K562 (cell line): Measurements from ENCODE around the gene SLC24A4. TPM values are rescaled to one million over a fixed set of nuclear protein-coding genes. Genes with fewer than 3 reads are reported as not detected.

ENCODE experiments used
- ASH1L ChIP-seq: fragments of 450-650 bp; IDR thresholded peaks from 2 replicates; pipeline ENCODE4 v1.6.1; 2018; ENCODE audit warnings: borderline replicate concordance, mild to moderate bottlenecking, low read depth; ENCODE audit not compliant: partially characterized antibody
- CHD2 ChIP-seq: IDR thresholded peaks from 2 replicates; pipeline ENCODE4 v1.6.1; 2011; ENCODE audit warnings: low read depth, low read length
- HNRNPLL ChIP-seq: fragments of 200-400 bp; formaldehyde crosslinking; IDR thresholded peaks from 2 replicates; pipeline ENCODE4 v1.6.1; 2017; ENCODE audit warnings: low read length, low read depth, mild to moderate bottlenecking; ENCODE audit not compliant: poor library complexity, severe bottlenecking
- KDM5B ChIP-seq: fragments of 200-600 bp; sonication (generic); IDR thresholded peaks from 2 replicates; pipeline ENCODE4 v1.6.1; 2012; ENCODE audit warnings: low read depth, mild to moderate bottlenecking, moderate library complexity, low read length, control low read depth, inconsistent platforms; ENCODE audit not compliant: insufficient replicate concordance
- MYC ChIP-seq, 2 experiments: fragments of 250-450 bp in 1 of 2; sonication (Bioruptor Pico) in 1 of 2; IDR thresholded peaks; 2 replicates each; pipeline versions ENCODE4 v1.5.1 to v1.6.1; 2012 to 2021; ENCODE audit warnings: low read depth in 2 of 2, borderline replicate concordance in 1 of 2, improper control_type of control experiment in 1 of 2, low read length in 1 of 2, mild to moderate bottlenecking in 1 of 2, moderate library complexity in 1 of 2
- NBN ChIP-seq: fragments of 450-650 bp; IDR thresholded peaks from 2 replicates; pipeline ENCODE4 v1.6.1; 2016; ENCODE audit warnings: low read depth, mild to moderate bottlenecking
- POLR3A ChIP-seq: IDR thresholded peaks from 2 replicates; pipeline ENCODE4 v1.6.1; 2011; ENCODE audit warnings: borderline replicate concordance, mild to moderate bottlenecking, moderate library complexity; ENCODE audit not compliant: insufficient read length, insufficient read depth; ENCODE audit errors: extremely low read depth
- SLC30A9 ChIP-seq: fragments of 250-450 bp; sonication (Bioruptor Pico); IDR thresholded peaks from 2 replicates; pipeline ENCODE4 v1.8.0; 2022; ENCODE audit warnings: mild to moderate bottlenecking, moderate library complexity
- SMC3 ChIP-seq: conservative IDR thresholded peaks from 2 replicates; pipeline ENCODE4 v1.6.1; 2011; ENCODE audit warnings: low read depth, low read length, improper control_type of control experiment; ENCODE audit not compliant: insufficient read depth
- SREBF2 ChIP-seq: sonication (generic); formaldehyde crosslinking; IDR thresholded peaks from 2 replicates; pipeline ENCODE4 v1.4.0; 2020; ENCODE audit warnings: mild to moderate bottlenecking, missing genetic modification reagents
- TGIF2 ChIP-seq: sonication (generic); formaldehyde crosslinking; IDR thresholded peaks from 2 replicates; pipeline ENCODE4 v1.8.1; 2022; ENCODE audit warnings: mild to moderate bottlenecking, missing genetic modification reagents, moderate library complexity
- ZBTB1 ChIP-seq: sonication (generic); formaldehyde crosslinking; IDR thresholded peaks from 2 replicates; pipeline ENCODE4 v1.8.1; 2023; ENCODE audit warnings: missing genetic modification reagents, low read depth, mild to moderate bottlenecking, borderline replicate concordance
- ZNF436 ChIP-seq: fragments of 250-450, 450-650 bp; sonication (Bioruptor Pico); formaldehyde crosslinking; IDR thresholded peaks from 2 replicates; pipeline ENCODE4 v1.7.0; 2020; ENCODE audit warnings: mild to moderate bottlenecking
- ZNF785 ChIP-seq: fragments of 250-450 bp; sonication (Bioruptor Pico); IDR thresholded peaks from 2 replicates; pipeline ENCODE4 v1.4.0; 2020; ENCODE audit warnings: mild to moderate bottlenecking
- polyA plus RNA-seq, 8 experiments: library from polyadenylated mRNA; depleted of rRNA in 4 of 8; stranded (reverse) in 5 of 8; unstranded in 3 of 8; fragments of >200 nt; fragmentation: Nextera tagmentation in 2 of 8; fragmentation: Illumina TruSeq in 1 of 8; extraction: Ambion mirVana in 2 of 8; extraction: Trizol in 1 of 8; gene quantifications; 2 replicates each; pipeline versions ENCODE4 v1.2.1 to v1.2.3, GENCODE V29; 2011 to 2014; ENCODE audit warnings: inconsistent platforms in 1 of 8, missing spikeins in 1 of 8
- total RNA-seq, 7 experiments: library from RNA; depleted of rRNA in 6 of 7; stranded (reverse); fragments of >200 nt in 6 of 7; fragmentation: Illumina TruSeq in 2 of 7; extraction: Trizol in 2 of 7; gene quantifications; 2 replicates each; pipeline versions ENCODE4 v1.2.1 to v1.2.3, GENCODE V29; 2011 to 2021; ENCODE audit warnings: low replicate concordance in 1 of 7
- TF ChIP-seq, protein P1 (sequence below): fragments of 250-450 bp; sonication (Bioruptor Pico); IDR thresholded peaks from 2 replicates; pipeline ENCODE4 v1.8.0; 2021; ENCODE audit warnings: moderate library complexity, mild to moderate bottlenecking, inconsistent platforms

Gene SLC24A4
- total and polyA plus RNA-seq, 9 of the 15 experiments (the other 6 are each of a cell fraction or from before 2014, with no cell fraction given): not detected

DNA sequence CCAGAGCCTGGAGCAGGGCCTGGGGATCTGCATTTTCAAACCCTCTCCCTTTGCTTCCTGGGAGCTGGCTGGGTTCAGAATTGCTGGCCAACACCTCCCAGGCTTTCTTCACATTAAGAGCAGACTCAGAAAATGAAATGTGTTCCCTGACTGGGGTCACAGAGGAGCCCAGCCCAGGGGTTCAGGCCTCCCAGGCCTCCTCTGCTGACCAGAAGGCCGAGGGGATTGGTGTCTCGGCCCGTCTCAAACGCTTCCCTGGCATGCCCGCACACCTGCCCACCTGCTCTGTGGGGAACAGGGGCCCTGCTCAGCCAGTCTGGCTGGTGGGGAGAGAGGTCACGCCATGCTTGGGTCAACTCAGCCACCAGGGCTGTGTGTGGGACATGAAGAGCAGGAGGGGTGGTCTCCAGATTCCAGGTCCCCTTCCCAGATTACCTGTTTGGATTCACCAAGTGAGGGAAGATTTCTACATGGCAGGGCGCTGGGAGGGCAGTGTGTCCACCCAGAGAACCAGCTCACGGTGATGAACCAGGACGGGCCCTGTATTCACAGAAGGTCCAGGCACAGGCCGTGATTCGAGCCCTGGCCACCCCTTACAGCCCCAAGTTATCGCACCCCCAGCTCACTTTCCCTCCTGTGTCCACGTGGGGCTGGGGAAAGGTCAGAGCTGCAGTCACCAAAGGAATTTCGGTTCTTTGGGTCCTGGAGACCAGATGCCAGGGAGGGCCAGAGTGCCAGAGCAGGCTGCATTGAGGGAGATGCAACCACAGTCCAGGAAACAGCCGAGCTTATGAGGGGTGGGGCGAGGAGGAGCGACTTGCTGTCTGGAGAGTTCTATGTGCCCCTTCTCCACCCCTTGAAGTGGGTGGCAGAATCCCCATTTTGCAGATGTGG lies 135.4 kb downstream of the SLC24A4 start (continued):
- TF ChIP-seq MYC (IDR thresholded peaks at IDR 0.05; ENCODE audit: low read depth, low read length): no peak
- TF ChIP-seq MYC (CRISPR knock-in tag; IDR thresholded peaks at IDR 0.05; ENCODE audit: borderline replicate concordance, low read depth): no peak
- TF ChIP-seq NBN: no peak
- TF ChIP-seq POLR3A: no peak
- no peak for TF ChIP-seq ZBTB1 (CRISPR knock-in tag)
- no peak for TF ChIP-seq SREBF2 (CRISPR knock-in tag)
- TF ChIP-seq ASH1L: no peak
- TF ChIP-seq HNRNPLL: no peak
- TF ChIP-seq SLC30A9 (CRISPR knock-in tag): no peak
- no peak for TF ChIP-seq CHD2
- TF ChIP-seq SMC3: no peak
- no peak for TF ChIP-seq KDM5B
- no peak for TF ChIP-seq ZNF436
- no peak for TF ChIP-seq ZNF785 (CRISPR knock-in tag)
- TF ChIP-seq, protein P1, sequence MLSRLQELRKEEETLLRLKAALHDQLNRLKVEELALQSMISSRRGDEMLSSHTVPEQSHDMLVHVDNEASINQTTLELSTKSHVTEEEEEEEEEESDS (CRISPR knock-in tag): no peak
- no peak for TF ChIP-seq TGIF2 (CRISPR knock-in tag)
